HEK293 (cell line): Measurements from ENCODE around the gene SCN10A.

ENCODE experiments used
- GFI1B ChIP-seq: fragments of 450-650 bp; formaldehyde crosslinking; IDR thresholded peaks from 2 replicates; pipeline ENCODE4 v1.5.1; 2016; ENCODE audit warnings: missing biosample characterization, missing genetic modification characterization
- TCF7L2 ChIP-seq: IDR thresholded peaks from 2 replicates; pipeline ENCODE4 v1.6.1; 2011; ENCODE audit warnings: low read depth, mild to moderate bottlenecking, inconsistent platforms, low read length, moderate library complexity, borderline replicate concordance
- ZNF114 ChIP-seq: fragments of 450-650 bp; formaldehyde crosslinking; IDR thresholded peaks from 2 replicates; pipeline ENCODE4 v1.5.0; 2017; ENCODE audit warnings: missing biosample characterization, missing genetic modification characterization
- ZNF777 ChIP-seq: fragments of 450-650 bp; formaldehyde crosslinking; IDR thresholded peaks from 2 replicates; pipeline ENCODE4 v1.5.1; 2017; ENCODE audit warnings: missing biosample characterization, missing genetic modification characterization, borderline replicate concordance
- ZSCAN23 ChIP-seq: fragments of 450-650 bp; formaldehyde crosslinking; IDR thresholded peaks from 2 replicates; pipeline ENCODE4 v1.5.1; 2016; ENCODE audit warnings: missing biosample characterization, missing genetic modification characterization
- ZSCAN30 ChIP-seq: fragments of 450-650 bp; IDR thresholded peaks from 2 replicates; pipeline ENCODE4 v1.5.1; 2018; ENCODE audit warnings: missing biosample characterization, mild to moderate bottlenecking, missing genetic modification characterization, moderate library complexity
- TF ChIP-seq, protein P1 (sequence below): fragments of 450-650 bp; formaldehyde crosslinking; IDR thresholded peaks from 2 replicates; pipeline ENCODE4 v1.5.1; 2016; ENCODE audit warnings: missing biosample characterization, missing genetic modification characterization
- TF ChIP-seq, protein P2 (sequence below): fragments of 450-650 bp; formaldehyde crosslinking; IDR thresholded peaks from 2 replicates; pipeline ENCODE4 v1.5.1; 2016; ENCODE audit warnings: missing biosample characterization, missing genetic modification characterization
- TF ChIP-seq, protein P3 (sequence below): fragments of 450-650 bp; formaldehyde crosslinking; IDR thresholded peaks from 2 replicates; pipeline ENCODE4 v1.5.1; 2017; ENCODE audit warnings: missing biosample characterization, missing genetic modification characterization

DNA sequence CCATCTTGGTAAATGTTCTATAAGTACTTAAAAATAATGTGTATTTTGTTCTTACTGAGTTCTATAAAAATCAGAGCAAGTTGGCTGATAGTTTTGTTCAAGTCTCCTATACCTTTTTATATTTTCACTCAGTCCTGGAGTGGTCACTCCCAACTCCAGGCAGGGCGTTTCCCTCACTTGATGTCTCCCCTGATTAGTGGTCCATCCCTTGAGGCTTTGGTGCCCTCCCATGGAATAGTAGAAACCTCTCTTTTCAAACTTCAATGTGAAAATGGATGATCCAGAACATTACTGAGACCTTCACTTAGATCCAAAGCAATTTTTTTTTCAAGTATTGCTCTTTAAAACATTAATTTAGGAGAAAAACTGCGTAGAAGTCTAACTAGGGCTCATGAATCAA is 25.0 kb upstream of the SCN10A start:
- TF ChIP-seq ZNF777 (tag by site-specific recombination): no peak
- TF ChIP-seq, protein P1, sequence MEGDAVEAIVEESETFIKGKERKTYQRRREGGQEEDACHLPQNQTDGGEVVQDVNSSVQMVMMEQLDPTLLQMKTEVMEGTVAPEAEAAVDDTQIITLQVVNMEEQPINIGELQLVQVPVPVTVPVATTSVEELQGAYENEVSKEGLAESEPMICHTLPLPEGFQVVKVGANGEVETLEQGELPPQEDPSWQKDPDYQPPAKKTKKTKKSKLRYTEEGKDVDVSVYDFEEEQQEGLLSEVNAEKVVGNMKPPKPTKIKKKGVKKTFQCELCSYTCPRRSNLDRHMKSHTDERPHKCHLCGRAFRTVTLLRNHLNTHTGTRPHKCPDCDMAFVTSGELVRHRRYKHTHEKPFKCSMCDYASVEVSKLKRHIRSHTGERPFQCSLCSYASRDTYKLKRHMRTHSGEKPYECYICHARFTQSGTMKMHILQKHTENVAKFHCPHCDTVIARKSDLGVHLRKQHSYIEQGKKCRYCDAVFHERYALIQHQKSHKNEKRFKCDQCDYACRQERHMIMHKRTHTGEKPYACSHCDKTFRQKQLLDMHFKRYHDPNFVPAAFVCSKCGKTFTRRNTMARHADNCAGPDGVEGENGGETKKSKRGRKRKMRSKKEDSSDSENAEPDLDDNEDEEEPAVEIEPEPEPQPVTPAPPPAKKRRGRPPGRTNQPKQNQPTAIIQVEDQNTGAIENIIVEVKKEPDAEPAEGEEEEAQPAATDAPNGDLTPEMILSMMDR: no peak
- no peak for TF ChIP-seq ZSCAN23 (tag by site-specific recombination)
- TF ChIP-seq, protein P2, sequence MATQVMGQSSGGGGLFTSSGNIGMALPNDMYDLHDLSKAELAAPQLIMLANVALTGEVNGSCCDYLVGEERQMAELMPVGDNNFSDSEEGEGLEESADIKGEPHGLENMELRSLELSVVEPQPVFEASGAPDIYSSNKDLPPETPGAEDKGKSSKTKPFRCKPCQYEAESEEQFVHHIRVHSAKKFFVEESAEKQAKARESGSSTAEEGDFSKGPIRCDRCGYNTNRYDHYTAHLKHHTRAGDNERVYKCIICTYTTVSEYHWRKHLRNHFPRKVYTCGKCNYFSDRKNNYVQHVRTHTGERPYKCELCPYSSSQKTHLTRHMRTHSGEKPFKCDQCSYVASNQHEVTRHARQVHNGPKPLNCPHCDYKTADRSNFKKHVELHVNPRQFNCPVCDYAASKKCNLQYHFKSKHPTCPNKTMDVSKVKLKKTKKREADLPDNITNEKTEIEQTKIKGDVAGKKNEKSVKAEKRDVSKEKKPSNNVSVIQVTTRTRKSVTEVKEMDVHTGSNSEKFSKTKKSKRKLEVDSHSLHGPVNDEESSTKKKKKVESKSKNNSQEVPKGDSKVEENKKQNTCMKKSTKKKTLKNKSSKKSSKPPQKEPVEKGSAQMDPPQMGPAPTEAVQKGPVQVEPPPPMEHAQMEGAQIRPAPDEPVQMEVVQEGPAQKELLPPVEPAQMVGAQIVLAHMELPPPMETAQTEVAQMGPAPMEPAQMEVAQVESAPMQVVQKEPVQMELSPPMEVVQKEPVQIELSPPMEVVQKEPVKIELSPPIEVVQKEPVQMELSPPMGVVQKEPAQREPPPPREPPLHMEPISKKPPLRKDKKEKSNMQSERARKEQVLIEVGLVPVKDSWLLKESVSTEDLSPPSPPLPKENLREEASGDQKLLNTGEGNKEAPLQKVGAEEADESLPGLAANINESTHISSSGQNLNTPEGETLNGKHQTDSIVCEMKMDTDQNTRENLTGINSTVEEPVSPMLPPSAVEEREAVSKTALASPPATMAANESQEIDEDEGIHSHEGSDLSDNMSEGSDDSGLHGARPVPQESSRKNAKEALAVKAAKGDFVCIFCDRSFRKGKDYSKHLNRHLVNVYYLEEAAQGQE (tag by site-specific recombination): no peak
- no peak for TF ChIP-seq TCF7L2
- no peak for TF ChIP-seq GFI1B (tag by site-specific recombination)
- no peak for TF ChIP-seq ZSCAN30 (tag by site-specific recombination)
- no peak for TF ChIP-seq ZNF114
- TF ChIP-seq, protein P3, sequence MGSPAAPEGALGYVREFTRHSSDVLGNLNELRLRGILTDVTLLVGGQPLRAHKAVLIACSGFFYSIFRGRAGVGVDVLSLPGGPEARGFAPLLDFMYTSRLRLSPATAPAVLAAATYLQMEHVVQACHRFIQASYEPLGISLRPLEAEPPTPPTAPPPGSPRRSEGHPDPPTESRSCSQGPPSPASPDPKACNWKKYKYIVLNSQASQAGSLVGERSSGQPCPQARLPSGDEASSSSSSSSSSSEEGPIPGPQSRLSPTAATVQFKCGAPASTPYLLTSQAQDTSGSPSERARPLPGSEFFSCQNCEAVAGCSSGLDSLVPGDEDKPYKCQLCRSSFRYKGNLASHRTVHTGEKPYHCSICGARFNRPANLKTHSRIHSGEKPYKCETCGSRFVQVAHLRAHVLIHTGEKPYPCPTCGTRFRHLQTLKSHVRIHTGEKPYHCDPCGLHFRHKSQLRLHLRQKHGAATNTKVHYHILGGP: no peak
